Mesenchymal stem cell (in vitro differentiated cells and primary cell): ENCODE data around the gene FKRP.

Experiments used
- DNase-seq: peaks from one replicate; pipeline ENCODE4 v3.0.0-alpha.2; 2013
- H2AFZ ChIP-seq: one replicate; pipeline ENCODE4 v1.6.1; 2013; ENCODE audit warnings: low read depth, mild to moderate bottlenecking, control low read depth, inconsistent platforms, low read length, moderate library complexity
- H2AK5ac ChIP-seq: 2 replicates; pipeline ENCODE4 v1.6.1; 2013; ENCODE audit warnings: low read length, moderate library complexity, mild to moderate bottlenecking, inconsistent platforms; ENCODE audit not compliant: severe bottlenecking
- H2BK120ac ChIP-seq: one replicate; pipeline ENCODE4 v1.6.1; 2013; ENCODE audit warnings: low read depth, mild to moderate bottlenecking, inconsistent platforms, low read length, moderate library complexity
- H2BK12ac ChIP-seq, 2 experiments: one replicate each; pipeline ENCODE4 v1.6.1; 2013; ENCODE audit warnings: inconsistent platforms in 2 of 2, low read length in 2 of 2, mild to moderate bottlenecking in 2 of 2, moderate library complexity in 2 of 2, control low read depth in 1 of 2
- H2BK15ac ChIP-seq: one replicate; pipeline ENCODE4 v1.6.1; 2013; ENCODE audit warnings: mild to moderate bottlenecking, low read depth, inconsistent platforms; ENCODE audit not compliant: poor library complexity, severe bottlenecking
- H2BK5ac ChIP-seq: 2 replicates; pipeline ENCODE4 v1.6.1; 2013; ENCODE audit warnings: low read depth, mild to moderate bottlenecking, low read length, control low read depth, inconsistent platforms; ENCODE audit not compliant: poor library complexity, severe bottlenecking
- H3K14ac ChIP-seq, 2 experiments: one replicate each; pipeline ENCODE4 v1.6.1; 2013; ENCODE audit warnings: inconsistent platforms in 2 of 2, low read length in 2 of 2, control low read depth in 1 of 2, mild to moderate bottlenecking in 1 of 2, moderate library complexity in 1 of 2
- H3K18ac ChIP-seq, 2 experiments: one replicate each; pipeline ENCODE4 v1.6.1; 2013; ENCODE audit warnings: inconsistent platforms in 2 of 2, low read length in 2 of 2, control low read depth in 1 of 2, low read depth in 1 of 2, mild to moderate bottlenecking in 1 of 2
- H3K23ac ChIP-seq, 2 experiments: one replicate each; pipeline ENCODE4 v1.6.1; 2013; ENCODE audit warnings: inconsistent platforms in 2 of 2, low read length in 2 of 2, mild to moderate bottlenecking in 2 of 2, moderate library complexity in 2 of 2, control low read depth in 1 of 2
- H3K27ac ChIP-seq: 2 replicates; pipeline ENCODE4 v1.5.1; 2013; ENCODE audit warnings: mild to moderate bottlenecking, moderate library complexity, low read length, control low read depth, inconsistent platforms; ENCODE audit not compliant: poor library complexity, severe bottlenecking
- H3K27me3 ChIP-seq, 2 experiments: 2 replicates each; pipeline versions ENCODE4 v1.6.1 to v1.7.0; 2013; ENCODE audit warnings: low read length in 2 of 2, mild to moderate bottlenecking in 2 of 2, moderate library complexity in 2 of 2, control low read depth in 1 of 2, inconsistent platforms in 1 of 2; ENCODE audit not compliant: control insufficient read depth in 1 of 2, insufficient read depth in 1 of 2
- H3K36me3 ChIP-seq, 2 experiments: 2 replicates each; pipeline versions ENCODE4 v1.6.1 to v1.7.0; 2013; ENCODE audit warnings: low read length in 2 of 2, control low read depth in 1 of 2, inconsistent platforms in 1 of 2, low read depth in 1 of 2, mild to moderate bottlenecking in 1 of 2; ENCODE audit not compliant: insufficient read depth in 2 of 2, control insufficient read depth in 1 of 2
- H3K4ac ChIP-seq, 2 experiments: one replicate each; pipeline ENCODE4 v1.6.1; 2013; ENCODE audit warnings: inconsistent platforms in 2 of 2, low read length in 2 of 2, mild to moderate bottlenecking in 2 of 2, moderate library complexity in 2 of 2, control low read depth in 1 of 2, low read depth in 1 of 2
- H3K4me1 ChIP-seq: 2 replicates; pipeline ENCODE4 v1.6.1; 2013; ENCODE audit warnings: low read depth, low read length, control low read depth; ENCODE audit not compliant: control insufficient read depth, insufficient read depth
- H3K4me2 ChIP-seq: 2 replicates; pipeline ENCODE4 v1.6.1; 2013; ENCODE audit warnings: low read length, mild to moderate bottlenecking, inconsistent platforms; ENCODE audit not compliant: poor library complexity, severe bottlenecking
- H3K4me3 ChIP-seq, 2 experiments: 2 replicates each; pipeline versions ENCODE4 v1.5.1 to v1.7.0; 2013; ENCODE audit warnings: low read length in 2 of 2, mild to moderate bottlenecking in 2 of 2, control low read depth in 1 of 2, low read depth in 1 of 2; ENCODE audit not compliant: insufficient read depth in 1 of 2
- H3K79me1 ChIP-seq: replicated peaks from 2 replicates; pipeline ENCODE4 v1.6.1; 2013; ENCODE audit warnings: mild to moderate bottlenecking, control low read depth, low read length, inconsistent platforms; ENCODE audit not compliant: poor library complexity, severe bottlenecking
- H3K9ac ChIP-seq: 2 replicates; pipeline ENCODE4 v1.7.0; 2013; ENCODE audit warnings: mild to moderate bottlenecking, low read length, moderate library complexity
- H3K9me3 ChIP-seq: 2 replicates; pipeline ENCODE4 v1.7.0; 2013; ENCODE audit warnings: mild to moderate bottlenecking, low read length; ENCODE audit not compliant: control insufficient read depth
- H4K8ac ChIP-seq: one replicate; pipeline ENCODE4 v1.6.1; 2013; ENCODE audit warnings: inconsistent platforms, mild to moderate bottlenecking, low read length, moderate library complexity
- H4K91ac ChIP-seq: one replicate; pipeline ENCODE4 v1.6.1; 2013; ENCODE audit warnings: mild to moderate bottlenecking, low read length, inconsistent platforms
- WGBS: methylation state at CpG from one replicate; pipeline ENCODE4 v1.1.7; 2013; ENCODE audit warnings: mixed read lengths; 5-methylcytosine and 5-hydroxymethylcytosine counted together

FKRP gene

DNA sequence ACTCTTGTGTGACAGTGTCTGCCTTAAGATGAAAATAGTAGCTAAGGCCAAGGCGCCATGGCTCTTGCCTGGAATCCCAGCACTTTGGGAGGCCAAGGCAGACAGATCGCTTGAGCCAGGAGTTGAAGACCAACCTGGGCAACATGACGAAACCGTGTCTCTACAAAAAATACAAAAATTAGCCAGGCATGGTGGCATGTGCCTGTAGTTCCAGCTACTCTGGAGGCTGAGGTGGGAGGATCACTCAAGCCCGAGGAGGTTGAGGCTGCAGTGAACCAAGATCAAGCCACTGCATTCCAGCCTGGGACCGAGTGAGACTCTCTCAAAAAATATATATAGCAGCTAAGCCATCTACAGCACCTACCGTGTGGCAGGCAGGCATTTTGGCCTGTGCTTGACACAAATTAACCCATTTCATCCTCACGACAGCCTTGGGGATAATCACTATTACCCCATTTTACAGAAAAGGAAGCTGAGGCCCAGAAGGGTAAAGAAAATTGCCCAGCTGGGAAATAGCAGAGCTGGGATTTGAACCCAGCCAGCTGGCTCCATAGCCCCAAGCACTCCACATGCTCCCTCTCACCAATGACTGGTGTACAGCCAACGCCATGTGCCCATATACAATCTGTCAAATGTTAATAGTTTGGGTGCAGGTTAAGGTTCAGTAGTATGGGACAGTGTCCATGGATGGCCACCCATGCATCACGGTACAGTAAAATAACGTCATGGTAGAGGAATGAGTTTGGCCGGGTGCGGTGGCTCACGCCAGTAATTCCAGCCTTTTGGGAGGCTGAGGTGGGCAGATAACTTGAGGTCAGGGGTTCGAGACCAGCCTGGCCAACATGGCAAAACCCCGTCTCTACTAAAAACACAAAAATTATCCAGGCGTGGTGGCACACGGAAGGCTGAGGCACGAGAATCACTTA, 39.5 kb downstream of the FKRP start:
- H4K91ac ChIP-seq, result peak overlapping the region; percentile 70
- peak overlapping the region; percentile 4 to 34 for H3K18ac ChIP-seq
- no peaks in the 10 kb centered on the region for H3K27me3 ChIP-seq
- peak overlapping the region; percentile 98 for H3K9ac ChIP-seq
- WGBS, result 67% methylated on average over 19 of the region's 19 CpGs
- peak overlapping the region; percentile 1 to 10 for H2BK12ac ChIP-seq
- H4K8ac ChIP-seq, result no peak overlapping the region
- H3K36me3 ChIP-seq, result peaks cover 27 to 28% of the 10 kb centered on the region in 2 experiments
- peak overlapping the region in 1 of 2 experiments; percentile 76 for H3K14ac ChIP-seq
- peak overlapping the region; percentile 95 for H3K4me2 ChIP-seq
- no peak overlapping the region for H2BK120ac ChIP-seq
- H2AFZ ChIP-seq, result no peak overlapping the region
- H3K27ac ChIP-seq, result peak overlapping the region; percentile 66
- peaks cover 19% of the 10 kb centered on the region for H3K79me1 ChIP-seq
- H2BK5ac ChIP-seq, result no peak overlapping the region
- no peak for DNase-seq
- peak overlapping the region; percentile 15 to 24 for H3K4ac ChIP-seq
- H2AK5ac ChIP-seq, result no peak overlapping the region
- no peaks in the 10 kb centered on the region for H3K9me3 ChIP-seq
- peaks cover 36% of the 10 kb centered on the region for H3K4me1 ChIP-seq
- H3K23ac ChIP-seq, result no peak overlapping the region
- no peak overlapping the region for H2BK15ac ChIP-seq
- H3K4me3 ChIP-seq, result peak overlapping the region in 1 of 2 experiments; percentile 97

DNA sequence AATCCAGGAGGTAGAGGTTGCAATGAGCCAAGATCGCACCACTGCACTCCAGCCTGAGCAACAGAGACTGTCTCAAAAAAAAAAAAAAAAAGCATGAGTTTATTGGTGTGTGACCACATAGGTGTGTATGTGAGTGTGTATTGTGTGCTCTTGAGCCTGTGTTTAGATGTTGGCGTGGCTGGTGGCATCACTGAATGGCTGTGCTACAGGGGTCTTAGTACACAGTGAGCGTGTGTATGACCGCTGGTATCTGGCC, 40.1 kb downstream of the FKRP start:
- peak overlapping the region in 1 of 2 experiments; percentile 97 for H3K14ac ChIP-seq
- H3K79me1 ChIP-seq, result peaks cover 19% of the 10 kb centered on the region
- H2AFZ ChIP-seq, result no peak overlapping the region
- H3K23ac ChIP-seq, result peak overlapping the region in 1 of 2 experiments; percentile 6
- H3K4me1 ChIP-seq, result peaks cover 34% of the 10 kb centered on the region
- H3K18ac ChIP-seq, result peak overlapping the region; percentile 76 to 92
- peak overlapping the region in 1 of 2 experiments; percentile 64 for H2BK12ac ChIP-seq
- no peak overlapping the region for H4K8ac ChIP-seq
- DNase-seq, result no peak
- 32% methylated on average over 4 of the region's 4 CpGs for WGBS
- no peak overlapping the region for H2BK120ac ChIP-seq
- peak overlapping the region; percentile 83 to 97 for H3K4me3 ChIP-seq
- H3K27ac ChIP-seq, result peak overlapping the region; percentile 66
- no peak overlapping the region for H4K91ac ChIP-seq
- peak overlapping the region; percentile 0 for H2AK5ac ChIP-seq
- H2BK5ac ChIP-seq, result no peak overlapping the region
- no peaks in the 10 kb centered on the region for H3K27me3 ChIP-seq
- no peaks in the 10 kb centered on the region for H3K9me3 ChIP-seq
- peak overlapping the region; percentile 95 for H3K4me2 ChIP-seq
- no peak overlapping the region for H2BK15ac ChIP-seq
- peak overlapping the region; percentile 98 for H3K9ac ChIP-seq
- peaks cover 22 to 28% of the 10 kb centered on the region in 2 experiments for H3K36me3 ChIP-seq
- H3K4ac ChIP-seq, result peak overlapping the region; percentile 13 to 19

DNA sequence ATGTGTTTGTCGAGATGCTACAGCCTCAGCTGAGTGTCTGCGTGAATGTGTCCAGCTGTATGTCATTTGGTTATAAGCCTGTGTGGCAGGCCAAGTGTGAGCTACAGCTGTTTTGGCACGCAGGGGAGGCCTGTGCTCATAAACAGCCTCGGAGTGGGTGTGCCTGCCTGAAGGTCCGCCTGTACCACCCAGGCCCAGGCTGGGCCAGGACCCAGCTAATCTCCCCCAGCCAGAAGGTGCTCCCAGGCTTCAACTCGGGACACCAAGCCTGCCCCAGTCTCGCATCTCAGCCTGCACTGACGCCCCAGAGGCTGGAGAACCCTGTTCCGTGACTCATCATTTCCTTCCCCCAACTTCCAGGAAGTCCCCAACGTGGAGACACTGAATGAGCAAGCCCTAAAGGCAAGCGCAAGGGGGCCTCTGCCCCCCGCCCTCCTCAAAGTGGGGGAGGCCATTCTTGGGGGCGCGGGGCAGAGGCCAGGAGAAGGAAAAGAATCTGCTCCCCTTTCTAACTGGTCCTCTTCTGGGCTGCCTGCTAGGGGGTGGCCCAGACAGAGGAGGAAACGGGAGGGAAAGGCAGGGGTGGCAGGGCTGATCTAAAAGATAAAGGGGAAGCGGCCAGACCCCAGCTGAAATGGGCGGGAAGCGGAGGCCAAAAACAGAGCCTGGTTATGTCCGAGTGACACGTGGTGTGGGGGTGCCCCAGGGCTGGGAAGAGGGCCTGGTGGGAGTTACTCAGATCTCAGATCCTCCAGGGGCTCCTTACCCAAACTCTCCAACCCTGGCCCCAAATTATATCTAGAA, 40.6 kb downstream of the FKRP start:
- Histone ChIP-seq H2AFZ (no peak overlapping the region), H3K9me3 (no peaks in the 10 kb centered on the region), H3K79me1 (peaks cover 19% of the 10 kb centered on the region), H3K9ac (peak overlapping the region; percentile 98), H4K8ac (peak overlapping the region; percentile 33), H2BK5ac (no peak overlapping the region), H3K23ac (peak overlapping the region; percentile 6 to 42), H3K27ac (peak overlapping the region; percentile 66), H3K14ac (peak overlapping the region in 1 of 2 experiments; percentile 97), H2BK12ac (peak overlapping the region; percentile 7 to 64), H3K4me3 (peak overlapping the region; percentile 83 to 97), H3K4me2 (peak overlapping the region; percentile 95), H2BK15ac (peak overlapping the region; percentile 98), H4K91ac (peak overlapping the region; percentile 57), H3K4ac (peak overlapping the region; percentile 13 to 52), H3K36me3 (peaks cover 22 to 27% of the 10 kb centered on the region in 2 experiments), H3K18ac (peak overlapping the region; percentile 76 to 92), H3K27me3 (no peaks in the 10 kb centered on the region), H3K4me1 (peaks cover 34% of the 10 kb centered on the region), H2BK120ac (peak overlapping the region; percentile 69), H2AK5ac (peak overlapping the region; percentile 0)
- under 1% methylated on average over 20 of the region's 20 CpGs for WGBS
- peak; percentile 95 for DNase-seq

DNA sequence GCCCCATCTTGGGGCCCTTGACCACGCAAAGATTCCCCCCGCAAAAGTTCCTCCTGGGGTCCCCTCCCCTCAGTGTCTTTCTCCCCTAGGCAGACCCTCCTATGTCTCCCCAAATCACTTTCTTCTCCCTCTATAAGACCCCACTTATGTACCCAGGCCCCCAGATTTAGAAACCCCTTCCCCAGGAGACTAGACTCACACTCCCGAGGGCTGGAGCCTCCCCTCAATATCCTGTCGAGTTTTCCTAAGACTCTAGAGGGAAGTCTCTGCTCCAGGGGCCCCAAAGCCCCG, 41.1 kb downstream of the FKRP start:
- H3K4me2 ChIP-seq, result peak overlapping the region; percentile 95
- H4K8ac ChIP-seq, result peak overlapping the region; percentile 33
- no peak overlapping the region for H3K14ac ChIP-seq
- H2BK15ac ChIP-seq, result peak overlapping the region; percentile 98
- peaks cover 19 to 22% of the 10 kb centered on the region in 2 experiments for H3K36me3 ChIP-seq
- H2AFZ ChIP-seq, result no peak overlapping the region
- peak overlapping the region; percentile 13 to 52 for H3K4ac ChIP-seq
- H3K9ac ChIP-seq, result peak overlapping the region; percentile 98
- H4K91ac ChIP-seq, result no peak overlapping the region
- no peaks in the 10 kb centered on the region for H3K27me3 ChIP-seq
- peak overlapping the region; percentile 92 to 96 for H3K18ac ChIP-seq
- WGBS, result under 1% methylated on average over 5 of the region's 5 CpGs
- no peak overlapping the region for H2BK5ac ChIP-seq
- H3K79me1 ChIP-seq, result peaks cover 14% of the 10 kb centered on the region
- peak overlapping the region; percentile 66 for H3K27ac ChIP-seq
- H2AK5ac ChIP-seq, result no peak overlapping the region
- peak overlapping the region; percentile 83 to 97 for H3K4me3 ChIP-seq
- H3K9me3 ChIP-seq, result no peaks in the 10 kb centered on the region
- peak overlapping the region; percentile 42 to 83 for H3K23ac ChIP-seq
- H2BK12ac ChIP-seq, result no peak overlapping the region
- DNase-seq, result no peak
- peaks cover 34% of the 10 kb centered on the region for H3K4me1 ChIP-seq
- H2BK120ac ChIP-seq, result peak overlapping the region; percentile 69
